Endothelial cell of umbilical vein (primary cell): ENCODE measurements around the gene DMWD. TPM values are rescaled to one million over a fixed set of nuclear protein-coding genes. Genes with fewer than 3 reads are reported as not detected.

Source experiments
- BruUV-seq: library from RNA; stranded (reverse); fragments of 400-500 nt; replicated peaks from 2 replicates; lab custom pipeline; 2021; lab: Mats Ljungman, UMichigan
- CTCF ChIA-PET: fragments of 300-600, 350-600 bp; sonication (Branson Sonifier 250); formaldehyde crosslinking; loops from one replicate; lab custom pipeline; 2021; ENCODE audit warnings: antibody characterized with exemption, inconsistent platforms; lab: Charles Lee
- POLR2A ChIA-PET: fragments of 300-600, 350-600 bp; sonication (Branson Sonifier 250); formaldehyde crosslinking; loops from one replicate; lab custom pipeline; 2021; ENCODE audit warnings: antibody characterized with exemption, inconsistent platforms; lab: Charles Lee
- DNase-seq: peaks from one replicate; pipeline ENCODE4 v3.0.0-alpha.2; 2011; ENCODE audit warnings: low read depth, low spot score
- FAIRE-seq: peaks from 2 replicates; lab custom pipeline; 2011; peaks lifted over from hg19 to GRCh38; lab: Jason Lieb, UNC
- H2AFZ ChIP-seq: 2 replicates; pipeline ENCODE4 v1.6.0; 2012; ENCODE audit warnings: low read depth, low read length, control low read depth, inconsistent platforms
- H3K27ac ChIP-seq: 2 replicates; pipeline ENCODE4 v1.5.1; 2011; ENCODE audit warnings: low read depth, mild to moderate bottlenecking, control low read depth, low read length, moderate library complexity; ENCODE audit not compliant: insufficient read depth
- H3K27me3 ChIP-seq, 2 experiments: 2 replicates each; pipeline versions ENCODE4 v1.6.0 to v1.6.1; 2011; ENCODE audit warnings: low read length in 2 of 2, mixed read lengths in 1 of 2; ENCODE audit not compliant: control insufficient read depth in 2 of 2, insufficient read depth in 2 of 2
- H3K36me3 ChIP-seq, 2 experiments: 2 replicates in 1 of 2; 3 replicates in 1 of 2; pipeline ENCODE4 v1.5.1; 2011; ENCODE audit warnings: low read length in 2 of 2, mild to moderate bottlenecking in 1 of 2, moderate library complexity in 1 of 2; ENCODE audit not compliant: control insufficient read depth in 2 of 2, insufficient read depth in 2 of 2; ENCODE audit errors: extremely low read depth in 1 of 2
- H3K4me1 ChIP-seq: 3 replicates; pipeline ENCODE4 v1.5.1; 2011; ENCODE audit warnings: mild to moderate bottlenecking, low read length; ENCODE audit not compliant: control insufficient read depth, insufficient read depth; ENCODE audit errors: extremely low read depth
- H3K4me2 ChIP-seq: 2 replicates; pipeline ENCODE4 v1.6.1; 2011; ENCODE audit warnings: low read length, control low read depth, mixed read lengths; ENCODE audit not compliant: insufficient read depth
- H3K4me3 ChIP-seq, 3 experiments: fragments of 200-600 bp in 1 of 3; sonication (generic), shearing (Covaris generic) in 1 of 3; replicated peaks in 1 of 3; 2 replicates each; pipeline ENCODE4 v1.5.1; 2011 to 2016; ENCODE audit warnings: control low read depth in 3 of 3, low read length in 3 of 3, mild to moderate bottlenecking in 2 of 3, inconsistent platforms in 1 of 3, low read depth in 1 of 3, moderate library complexity in 1 of 3; ENCODE audit not compliant: insufficient read depth in 1 of 3
- H3K79me2 ChIP-seq: 2 replicates; pipeline ENCODE4 v1.6.0; 2012; ENCODE audit warnings: low read length, inconsistent platforms; ENCODE audit not compliant: control insufficient read depth, insufficient read depth
- H3K9ac ChIP-seq: replicated peaks from 2 replicates; pipeline ENCODE3; 2011; ENCODE audit warnings: low read length, control low read depth; ENCODE audit not compliant: insufficient read depth; ENCODE audit errors: extremely low read depth
- H3K9me1 ChIP-seq: replicated peaks from 3 replicates; pipeline ENCODE4 v1.6.0; 2011; ENCODE audit warnings: mild to moderate bottlenecking, low read length; ENCODE audit not compliant: control insufficient read depth, insufficient read depth; ENCODE audit errors: extremely low read depth
- H3K9me3 ChIP-seq: replicated peaks from 2 replicates; pipeline ENCODE4 v1.5.1; 2012; ENCODE audit warnings: low read length, inconsistent platforms; ENCODE audit not compliant: control insufficient read depth, insufficient read depth
- H4K20me1 ChIP-seq: replicated peaks from 2 replicates; pipeline ENCODE3; 2011; ENCODE audit warnings: mild to moderate bottlenecking, low read length; ENCODE audit not compliant: control insufficient read depth, insufficient read depth; ENCODE audit errors: extremely low read depth
- EZH2 ChIP-seq: IDR thresholded peaks from 2 replicates; pipeline ENCODE4 v1.6.1; 2012; ENCODE audit warnings: borderline replicate concordance, low read depth, mild to moderate bottlenecking, moderate library complexity, low read length, inconsistent platforms; ENCODE audit not compliant: severe bottlenecking
- FOS ChIP-seq: IDR thresholded peaks from 2 replicates; pipeline ENCODE4 v1.6.1; 2011; ENCODE audit warnings: mild to moderate bottlenecking, low read length, moderate library complexity, borderline replicate concordance; ENCODE audit not compliant: insufficient read depth
- GATA2 ChIP-seq: IDR thresholded peaks from 2 replicates; pipeline ENCODE4 v1.7.0; 2011; ENCODE audit warnings: low read depth, mild to moderate bottlenecking, moderate library complexity, mixed read lengths, low read length; ENCODE audit not compliant: insufficient read length, insufficient read depth
- JUN ChIP-seq: IDR thresholded peaks from 2 replicates; pipeline ENCODE4 v1.6.1; 2011; ENCODE audit warnings: borderline replicate concordance, low read depth; ENCODE audit not compliant: insufficient read length, insufficient read depth
- MYC ChIP-seq: IDR thresholded peaks from one replicate; pipeline ENCODE4 v1.6.1; 2011; ENCODE audit warnings: mild to moderate bottlenecking, low read depth, low read length
- POLR2A ChIP-seq: IDR thresholded peaks from 2 replicates; pipeline ENCODE4 v1.6.1; 2012; ENCODE audit warnings: low read depth, mild to moderate bottlenecking, control low read depth, low read length
- POLR2AphosphoS5 ChIP-seq: IDR thresholded peaks from 2 replicates; pipeline ENCODE4 v1.6.1; 2012; ENCODE audit warnings: low read depth, mild to moderate bottlenecking, control low read depth, low read length, moderate library complexity; ENCODE audit not compliant: insufficient read depth
- dilution Hi-C: fragments of 300-500 bp; cut with MboI; formaldehyde crosslinking; loops from one replicate; pipeline ENCODE4 v1.15.0; 2019; ENCODE audit warnings: low sequenced_read_pairs; ENCODE audit not compliant: extremely low pct_ligation_motif_present
- intact Hi-C: fragments of 100-400 bp; cut with micrococcal nuclease; formaldehyde crosslinking; loops from one replicate; pipeline ENCODE4 v1.10.0; 2022
- polyA plus RNA-seq, 4 experiments: library from polyadenylated mRNA; depleted of rRNA in 3 of 4; stranded (reverse) in 3 of 4; unstranded in 1 of 4; fragments of >200 nt; gene quantifications; 2 replicates each; pipeline versions ENCODE4 v1.2.1 to v1.2.3, GENCODE V29; 2011 to 2012; ENCODE audit warnings: missing spikeins in 1 of 4
- total RNA-seq: library from RNA; stranded (reverse); gene quantifications from 2 replicates; pipeline ENCODE4 v1.2.3, GENCODE V29; 2021
- TF ChIP-seq, protein P1 (sequence below), 2 donors: IDR thresholded peaks; 1 replicate in 1 of 2; 2 replicates in 1 of 2; pipeline ENCODE4 v1.5.1; 2011; ENCODE audit warnings: low read length in 2 of 2, mild to moderate bottlenecking in 2 of 2, moderate library complexity in 2 of 2, control low read depth in 1 of 2, inconsistent platforms in 1 of 2, low read depth in 1 of 2; ENCODE audit not compliant: insufficient read depth in 1 of 2; ENCODE audit errors: extremely low read depth in 1 of 2
- TF ChIP-seq, protein P2 (sequence below): IDR thresholded peaks from 2 replicates; pipeline ENCODE4 v1.6.1; 2011; ENCODE audit not compliant: insufficient read depth, insufficient read length

Gene DMWD
- total and polyA plus RNA-seq, 2 donors (not counting 3 experiments of a cell fraction or from before 2014, with no cell fraction given): 36.9 to 81.1 TPM

DNA sequence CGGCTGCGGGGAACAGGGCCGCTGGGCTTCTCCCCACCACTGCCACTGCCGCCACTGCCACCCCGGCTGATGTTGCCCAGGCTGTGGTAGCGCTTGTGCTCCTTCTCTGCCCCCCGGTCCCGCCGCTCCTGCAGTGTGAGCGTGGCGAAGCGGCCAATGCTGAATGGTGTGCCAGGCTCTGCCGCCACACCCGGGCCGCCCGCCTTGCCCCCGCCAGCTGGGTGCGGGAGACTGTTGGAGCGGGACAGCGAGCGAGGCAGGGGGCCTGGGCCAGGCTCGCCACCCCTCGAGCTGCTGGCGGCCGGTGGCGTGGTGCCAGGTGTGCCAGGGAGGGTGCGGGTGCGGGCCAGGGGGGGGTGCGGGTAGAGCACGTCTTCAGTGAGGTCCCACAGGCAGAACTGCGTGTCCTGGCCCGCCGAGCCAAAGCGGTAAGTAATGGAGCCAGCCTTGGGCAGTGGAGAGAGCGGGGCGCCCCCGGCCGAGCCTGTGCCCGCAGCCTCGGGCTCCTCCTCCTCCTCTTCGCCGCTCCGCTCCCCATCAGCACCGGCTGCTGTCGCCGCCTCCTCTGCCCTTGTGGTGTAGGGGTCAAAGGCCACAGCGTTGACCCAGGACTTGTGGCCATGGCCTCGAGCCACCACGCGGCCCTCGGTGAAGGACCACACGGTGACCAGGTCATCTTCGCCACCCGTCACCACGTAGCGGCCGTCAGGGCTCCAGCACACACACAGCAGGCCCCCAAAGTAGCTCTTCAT lies 6.7 kb downstream of the DMWD start:
- CTCF ChIA-PET: no interaction called here
- TF ChIP-seq MYC: no peak
- no peak for TF ChIP-seq POLR2AphosphoS5
- no peak for TF ChIP-seq EZH2
- no peak for TF ChIP-seq JUN
- TF ChIP-seq GATA2: no peak
- TF ChIP-seq POLR2A: no peak
- TF ChIP-seq, protein P1, sequence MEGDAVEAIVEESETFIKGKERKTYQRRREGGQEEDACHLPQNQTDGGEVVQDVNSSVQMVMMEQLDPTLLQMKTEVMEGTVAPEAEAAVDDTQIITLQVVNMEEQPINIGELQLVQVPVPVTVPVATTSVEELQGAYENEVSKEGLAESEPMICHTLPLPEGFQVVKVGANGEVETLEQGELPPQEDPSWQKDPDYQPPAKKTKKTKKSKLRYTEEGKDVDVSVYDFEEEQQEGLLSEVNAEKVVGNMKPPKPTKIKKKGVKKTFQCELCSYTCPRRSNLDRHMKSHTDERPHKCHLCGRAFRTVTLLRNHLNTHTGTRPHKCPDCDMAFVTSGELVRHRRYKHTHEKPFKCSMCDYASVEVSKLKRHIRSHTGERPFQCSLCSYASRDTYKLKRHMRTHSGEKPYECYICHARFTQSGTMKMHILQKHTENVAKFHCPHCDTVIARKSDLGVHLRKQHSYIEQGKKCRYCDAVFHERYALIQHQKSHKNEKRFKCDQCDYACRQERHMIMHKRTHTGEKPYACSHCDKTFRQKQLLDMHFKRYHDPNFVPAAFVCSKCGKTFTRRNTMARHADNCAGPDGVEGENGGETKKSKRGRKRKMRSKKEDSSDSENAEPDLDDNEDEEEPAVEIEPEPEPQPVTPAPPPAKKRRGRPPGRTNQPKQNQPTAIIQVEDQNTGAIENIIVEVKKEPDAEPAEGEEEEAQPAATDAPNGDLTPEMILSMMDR (IDR thresholded peaks at IDR 0.05; ENCODE audit: extremely low read depth in 1 of 2, insufficient read depth in 1 of 2, low read depth in 1 of 2, low read length in 2 of 2): no peak
- no peak for TF ChIP-seq FOS
- TF ChIP-seq, protein P2, sequence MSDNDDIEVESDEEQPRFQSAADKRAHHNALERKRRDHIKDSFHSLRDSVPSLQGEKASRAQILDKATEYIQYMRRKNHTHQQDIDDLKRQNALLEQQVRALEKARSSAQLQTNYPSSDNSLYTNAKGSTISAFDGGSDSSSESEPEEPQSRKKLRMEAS: no peak
- H3K4me3 ChIP-seq: no peak overlapping the region
- H3K79me2 ChIP-seq: peaks cover 4% of the 10 kb centered on the region
- H3K9ac ChIP-seq: no peak overlapping the region
- FAIRE-seq (no peak), DNase-seq (no peak)
- H3K36me3 ChIP-seq: peaks cover 10 to 31% of the 10 kb centered on the region in 2 experiments
- H3K4me2 ChIP-seq: no peak overlapping the region
- H3K9me3 ChIP-seq: no peaks in the 10 kb centered on the region
- dilution Hi-C loops (no loop called here), intact Hi-C loops (no loop called here)
- H3K4me1 ChIP-seq: peaks cover 4% of the 10 kb centered on the region
- BruUV-seq: no TSS peak
- no peak overlapping the region for H3K27ac ChIP-seq
- POLR2A ChIA-PET: no interaction called here
- no peaks in the 10 kb centered on the region for H4K20me1 ChIP-seq
- no peaks in the 10 kb centered on the region for H3K9me1 ChIP-seq
- no peaks in the 10 kb centered on the region for H3K27me3 ChIP-seq
- no peak overlapping the region for H2AFZ ChIP-seq
